Endothelial cell of umbilical vein (primary cell): ENCODE results near the gene WNT7B. TPM values are rescaled to one million over a fixed set of nuclear protein-coding genes. Genes with fewer than 3 reads are reported as not detected.

Experiments
- BruUV-seq: library from RNA; stranded (reverse); fragments of 400-500 nt; replicated peaks from 2 replicates; lab custom pipeline; 2021; lab: Mats Ljungman, UMichigan
- CTCF ChIA-PET: fragments of 300-600, 350-600 bp; sonication (Branson Sonifier 250); formaldehyde crosslinking; loops from one replicate; lab custom pipeline; 2021; ENCODE audit warnings: antibody characterized with exemption, inconsistent platforms; lab: Charles Lee
- POLR2A ChIA-PET: fragments of 300-600, 350-600 bp; sonication (Branson Sonifier 250); formaldehyde crosslinking; loops from one replicate; lab custom pipeline; 2021; ENCODE audit warnings: antibody characterized with exemption, inconsistent platforms; lab: Charles Lee
- DNase-seq: peaks from one replicate; pipeline ENCODE4 v3.0.0-alpha.2; 2011; ENCODE audit warnings: low read depth, low spot score
- FAIRE-seq: peaks from 2 replicates; lab custom pipeline; 2011; peaks lifted over from hg19 to GRCh38; lab: Jason Lieb, UNC
- H2AFZ ChIP-seq: 2 replicates; pipeline ENCODE4 v1.6.0; 2012; ENCODE audit warnings: low read depth, low read length, control low read depth, inconsistent platforms
- H3K27ac ChIP-seq: 2 replicates; pipeline ENCODE4 v1.5.1; 2011; ENCODE audit warnings: low read depth, mild to moderate bottlenecking, control low read depth, low read length, moderate library complexity; ENCODE audit not compliant: insufficient read depth
- H3K27me3 ChIP-seq, 2 experiments: 2 replicates each; pipeline versions ENCODE4 v1.6.0 to v1.6.1; 2011; ENCODE audit warnings: low read length in 2 of 2, mixed read lengths in 1 of 2; ENCODE audit not compliant: control insufficient read depth in 2 of 2, insufficient read depth in 2 of 2
- H3K36me3 ChIP-seq, 2 experiments: 2 replicates in 1 of 2; 3 replicates in 1 of 2; pipeline ENCODE4 v1.5.1; 2011; ENCODE audit warnings: low read length in 2 of 2, mild to moderate bottlenecking in 1 of 2, moderate library complexity in 1 of 2; ENCODE audit not compliant: control insufficient read depth in 2 of 2, insufficient read depth in 2 of 2; ENCODE audit errors: extremely low read depth in 1 of 2
- H3K4me1 ChIP-seq: 3 replicates; pipeline ENCODE4 v1.5.1; 2011; ENCODE audit warnings: mild to moderate bottlenecking, low read length; ENCODE audit not compliant: control insufficient read depth, insufficient read depth; ENCODE audit errors: extremely low read depth
- H3K4me2 ChIP-seq: 2 replicates; pipeline ENCODE4 v1.6.1; 2011; ENCODE audit warnings: low read length, control low read depth, mixed read lengths; ENCODE audit not compliant: insufficient read depth
- H3K4me3 ChIP-seq, 3 experiments: fragments of 200-600 bp in 1 of 3; sonication (generic), shearing (Covaris generic) in 1 of 3; replicated peaks in 1 of 3; 2 replicates each; pipeline ENCODE4 v1.5.1; 2011 to 2016; ENCODE audit warnings: control low read depth in 3 of 3, low read length in 3 of 3, mild to moderate bottlenecking in 2 of 3, inconsistent platforms in 1 of 3, low read depth in 1 of 3, moderate library complexity in 1 of 3; ENCODE audit not compliant: insufficient read depth in 1 of 3
- H3K79me2 ChIP-seq: 2 replicates; pipeline ENCODE4 v1.6.0; 2012; ENCODE audit warnings: low read length, inconsistent platforms; ENCODE audit not compliant: control insufficient read depth, insufficient read depth
- H3K9ac ChIP-seq: replicated peaks from 2 replicates; pipeline ENCODE3; 2011; ENCODE audit warnings: low read length, control low read depth; ENCODE audit not compliant: insufficient read depth; ENCODE audit errors: extremely low read depth
- H3K9me1 ChIP-seq: replicated peaks from 3 replicates; pipeline ENCODE4 v1.6.0; 2011; ENCODE audit warnings: mild to moderate bottlenecking, low read length; ENCODE audit not compliant: control insufficient read depth, insufficient read depth; ENCODE audit errors: extremely low read depth
- H3K9me3 ChIP-seq: replicated peaks from 2 replicates; pipeline ENCODE4 v1.5.1; 2012; ENCODE audit warnings: low read length, inconsistent platforms; ENCODE audit not compliant: control insufficient read depth, insufficient read depth
- H4K20me1 ChIP-seq: replicated peaks from 2 replicates; pipeline ENCODE3; 2011; ENCODE audit warnings: mild to moderate bottlenecking, low read length; ENCODE audit not compliant: control insufficient read depth, insufficient read depth; ENCODE audit errors: extremely low read depth
- CTCF ChIP-seq, 2 donors: IDR thresholded peaks; 1 replicate in 1 of 2; 2 replicates in 1 of 2; pipeline ENCODE4 v1.5.1; 2011; ENCODE audit warnings: low read length in 2 of 2, mild to moderate bottlenecking in 2 of 2, moderate library complexity in 2 of 2, control low read depth in 1 of 2, inconsistent platforms in 1 of 2, low read depth in 1 of 2; ENCODE audit not compliant: insufficient read depth in 1 of 2; ENCODE audit errors: extremely low read depth in 1 of 2
- EZH2 ChIP-seq: IDR thresholded peaks from 2 replicates; pipeline ENCODE4 v1.6.1; 2012; ENCODE audit warnings: borderline replicate concordance, low read depth, mild to moderate bottlenecking, moderate library complexity, low read length, inconsistent platforms; ENCODE audit not compliant: severe bottlenecking
- FOS ChIP-seq: IDR thresholded peaks from 2 replicates; pipeline ENCODE4 v1.6.1; 2011; ENCODE audit warnings: mild to moderate bottlenecking, low read length, moderate library complexity, borderline replicate concordance; ENCODE audit not compliant: insufficient read depth
- GATA2 ChIP-seq: IDR thresholded peaks from 2 replicates; pipeline ENCODE4 v1.7.0; 2011; ENCODE audit warnings: low read depth, mild to moderate bottlenecking, moderate library complexity, mixed read lengths, low read length; ENCODE audit not compliant: insufficient read length, insufficient read depth
- JUN ChIP-seq: IDR thresholded peaks from 2 replicates; pipeline ENCODE4 v1.6.1; 2011; ENCODE audit warnings: borderline replicate concordance, low read depth; ENCODE audit not compliant: insufficient read length, insufficient read depth
- MAX ChIP-seq: IDR thresholded peaks from 2 replicates; pipeline ENCODE4 v1.6.1; 2011; ENCODE audit not compliant: insufficient read depth, insufficient read length
- MYC ChIP-seq: IDR thresholded peaks from one replicate; pipeline ENCODE4 v1.6.1; 2011; ENCODE audit warnings: mild to moderate bottlenecking, low read depth, low read length
- POLR2A ChIP-seq: IDR thresholded peaks from 2 replicates; pipeline ENCODE4 v1.6.1; 2012; ENCODE audit warnings: low read depth, mild to moderate bottlenecking, control low read depth, low read length
- POLR2AphosphoS5 ChIP-seq: IDR thresholded peaks from 2 replicates; pipeline ENCODE4 v1.6.1; 2012; ENCODE audit warnings: low read depth, mild to moderate bottlenecking, control low read depth, low read length, moderate library complexity; ENCODE audit not compliant: insufficient read depth
- dilution Hi-C: fragments of 300-500 bp; cut with MboI; formaldehyde crosslinking; loops from one replicate; pipeline ENCODE4 v1.15.0; 2019; ENCODE audit warnings: low sequenced_read_pairs; ENCODE audit not compliant: extremely low pct_ligation_motif_present
- intact Hi-C: fragments of 100-400 bp; cut with micrococcal nuclease; formaldehyde crosslinking; loops from one replicate; pipeline ENCODE4 v1.10.0; 2022
- polyA plus RNA-seq, 4 experiments: library from polyadenylated mRNA; depleted of rRNA in 3 of 4; stranded (reverse) in 3 of 4; unstranded in 1 of 4; fragments of >200 nt; gene quantifications; 2 replicates each; pipeline versions ENCODE4 v1.2.1 to v1.2.3, GENCODE V29; 2011 to 2012; ENCODE audit warnings: missing spikeins in 1 of 4
- total RNA-seq: library from RNA; stranded (reverse); gene quantifications from 2 replicates; pipeline ENCODE4 v1.2.3, GENCODE V29; 2021

The WNT7B gene
- total and polyA plus RNA-seq, 2 donors (not counting 3 experiments of a cell fraction or from before 2014, with no cell fraction given) = not detected

GRCh38 chr22:46003271-46004091 is 26.5 kb upstream of the WNT7B start:
- Histone ChIP-seq H3K4me2 (no peak overlapping the region), H3K4me1 (peaks cover 23% of the 10 kb centered on the region), H3K27me3 (no peaks in the 10 kb centered on the region), H3K9me3 (no peaks in the 10 kb centered on the region), H3K79me2 (no peaks in the 10 kb centered on the region), H3K9me1 (no peaks in the 10 kb centered on the region), H3K27ac (no peak overlapping the region), H2AFZ (no peak overlapping the region), H4K20me1 (no peaks in the 10 kb centered on the region), H3K9ac (no peak overlapping the region), H3K36me3 (no peaks in the 10 kb centered on the region), H3K4me3 (no peak overlapping the region)
- CTCF ChIA-PET = interaction anchor here (1.9 kb wide), 1 partner anchor 113 kb away, joined by 9 read pairs; no protein-coding TSS in a partner anchor
- no peak for FAIRE-seq
- POLR2A ChIA-PET = no interaction called here
- intact Hi-C loops = no loop called here
- no TSS peak for BruUV-seq
- TF ChIP-seq GATA2 = no peak
- TF ChIP-seq MAX = no peak
- TF ChIP-seq EZH2 = no peak
- no peak for TF ChIP-seq JUN
- no peak for TF ChIP-seq MYC
- TF ChIP-seq FOS = no peak
- no peak for TF ChIP-seq POLR2AphosphoS5
- no peak for TF ChIP-seq CTCF (IDR thresholded peaks at IDR 0.05; ENCODE audit: extremely low read depth in 1 of 2, insufficient read depth in 1 of 2, low read depth in 1 of 2, low read length in 2 of 2)
- TF ChIP-seq POLR2A = no peak
- no peak for DNase-seq
- dilution Hi-C loops = no loop called here
